Sigmoid colon (tissue), 7 donors: ENCODE results near the gene KCNT1. TPM values are rescaled to one million over a fixed set of nuclear protein-coding genes. Genes with fewer than 3 reads are reported as not detected.

Experiments used
- DNase-seq: peaks from one replicate; pipeline ENCODE4 v3.0.0-alpha.2; 2019
- H3K27ac ChIP-seq, 4 donors: fragments of 200-600 bp; sonication (generic); one replicate each; pipeline ENCODE4 v1.5.1; 2016 to 2019; ENCODE audit warnings: mild to moderate bottlenecking in 1 of 4
- H3K27me3 ChIP-seq, 3 donors: fragments of 200-600 bp; sonication (generic); one replicate each; pipeline ENCODE4 v1.5.1; 2019; ENCODE audit warnings: mild to moderate bottlenecking in 1 of 3
- H3K36me3 ChIP-seq, 4 donors: fragments of 200-600 bp; sonication (generic); one replicate each; pipeline ENCODE4 v1.5.1; 2016 to 2019
- H3K4me1 ChIP-seq, 4 donors: fragments of 200-600 bp; sonication (generic); one replicate each; pipeline ENCODE4 v1.5.1; 2017 to 2019
- H3K4me3 ChIP-seq, 4 donors: fragments of 200-600 bp; sonication (generic); one replicate each; pipeline ENCODE4 v1.5.1; 2017 to 2019; ENCODE audit warnings: mild to moderate bottlenecking in 2 of 4, moderate library complexity in 1 of 4
- H3K9me3 ChIP-seq, 4 donors: fragments of 200-600 bp in 3 of 4; sonication (generic) in 3 of 4; one replicate each; pipeline versions ENCODE4 v1.5.1 to v1.6.1; 2013 to 2019
- EP300 ChIP-seq, 4 donors: sonication (generic); formaldehyde crosslinking; IDR thresholded peaks; one replicate each; pipeline ENCODE4 v1.6.1; 2017; ENCODE audit warnings: antibody characterized with exemption in 4 of 4
- POLR2A ChIP-seq, 2 donors: fragments of 450-650 bp; IDR thresholded peaks; one replicate each; pipeline ENCODE4 v1.6.1; 2016; ENCODE audit warnings: antibody characterized with exemption in 2 of 2, mild to moderate bottlenecking in 2 of 2, moderate library complexity in 2 of 2
- POLR2AphosphoS5 ChIP-seq, 4 donors: sonication (generic); formaldehyde crosslinking; IDR thresholded peaks; one replicate each; pipeline ENCODE4 v1.6.1; 2017; ENCODE audit warnings: antibody characterized with exemption in 4 of 4
- WGBS, 2 donors: extraction: QIAGEN DNeasy Blood & Tissue Kit; methylation state at CpG; one replicate each; pipeline ENCODE4 v1.1.7; 2013; 5-methylcytosine and 5-hydroxymethylcytosine counted together
- intact Hi-C: fragments of 100-400 bp; cut with DNase I; formaldehyde crosslinking; loops from one replicate; pipeline ENCODE4 v1.15.1; 2023
- polyA plus RNA-seq, 3 donors: library from polyadenylated mRNA; stranded (reverse); fragments of 200-250 nt; gene quantifications; one replicate each; pipeline ENCODE4 v1.2.3, GENCODE V29; 2013
- total RNA-seq, 4 donors: library from RNA; depleted of rRNA; stranded (reverse); fragments of >200 nt; gene quantifications; one replicate each; pipeline ENCODE4 v1.1.0, GENCODE V29; 2016
- TF ChIP-seq, protein P1 (sequence below), 4 experiments: fragments of 450-650 bp in 3 of 4; fragments of 200-600 bp in 1 of 4; IDR thresholded peaks; one replicate each; pipeline ENCODE4 v1.5.1; 2016 to 2019; ENCODE audit warnings: antibody characterized with exemption in 4 of 4, mild to moderate bottlenecking in 3 of 4, moderate library complexity in 2 of 4
- donor health status: healthy with polysubstance abuse.
- donor health status: Bipolar disorder and iron deficiency.
- donor health status: healthy.

Gene KCNT1
- total and polyA plus RNA-seq, 7 donors = 0.23 to 0.95 (median 0.32) TPM; not detected in 3

DNA sequence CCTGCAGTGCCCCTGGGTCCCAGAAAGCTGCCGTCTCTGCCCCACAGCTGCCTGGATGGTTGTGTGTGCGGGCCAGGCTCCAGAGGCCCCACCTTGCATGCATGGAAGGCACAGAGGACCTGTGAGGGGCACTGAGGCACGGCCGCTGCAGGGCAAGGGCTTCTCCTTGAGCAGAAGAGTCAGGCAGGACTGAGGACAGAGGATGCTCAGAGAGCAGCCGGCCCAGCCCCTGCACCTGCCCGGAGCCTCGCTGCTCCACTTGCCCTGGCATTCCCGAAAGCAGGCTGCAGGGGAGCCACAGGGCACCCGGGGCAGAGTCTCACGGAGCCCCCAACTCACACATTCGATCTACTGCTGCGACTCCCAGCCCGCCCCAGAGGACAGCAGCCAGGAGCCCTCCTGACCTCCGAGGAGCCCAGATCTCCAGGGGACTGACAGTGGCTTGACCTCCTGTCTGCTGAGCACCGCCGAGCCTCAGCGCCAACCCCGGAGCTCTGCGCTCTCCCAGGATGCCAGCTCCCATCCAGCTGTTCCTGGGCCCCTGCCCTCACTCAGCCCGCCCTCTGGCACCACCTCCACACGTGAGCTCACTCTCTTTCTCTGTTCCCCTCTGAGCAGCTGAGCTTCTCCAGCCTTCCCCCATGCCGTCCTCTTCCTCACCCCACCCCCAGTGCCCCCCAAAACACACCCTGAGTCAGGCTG, 95.0 kb downstream of the KCNT1 start:
- Histone ChIP-seq H3K27ac (no peak overlapping the region), H3K27me3 (no peaks in the 10 kb centered on the region), H3K36me3 (no peaks in the 10 kb centered on the region), H3K9me3 (no peaks in the 10 kb centered on the region), H3K4me3 (no peak overlapping the region), H3K4me1 (no peaks in the 10 kb centered on the region)
- TF ChIP-seq, protein P1, sequence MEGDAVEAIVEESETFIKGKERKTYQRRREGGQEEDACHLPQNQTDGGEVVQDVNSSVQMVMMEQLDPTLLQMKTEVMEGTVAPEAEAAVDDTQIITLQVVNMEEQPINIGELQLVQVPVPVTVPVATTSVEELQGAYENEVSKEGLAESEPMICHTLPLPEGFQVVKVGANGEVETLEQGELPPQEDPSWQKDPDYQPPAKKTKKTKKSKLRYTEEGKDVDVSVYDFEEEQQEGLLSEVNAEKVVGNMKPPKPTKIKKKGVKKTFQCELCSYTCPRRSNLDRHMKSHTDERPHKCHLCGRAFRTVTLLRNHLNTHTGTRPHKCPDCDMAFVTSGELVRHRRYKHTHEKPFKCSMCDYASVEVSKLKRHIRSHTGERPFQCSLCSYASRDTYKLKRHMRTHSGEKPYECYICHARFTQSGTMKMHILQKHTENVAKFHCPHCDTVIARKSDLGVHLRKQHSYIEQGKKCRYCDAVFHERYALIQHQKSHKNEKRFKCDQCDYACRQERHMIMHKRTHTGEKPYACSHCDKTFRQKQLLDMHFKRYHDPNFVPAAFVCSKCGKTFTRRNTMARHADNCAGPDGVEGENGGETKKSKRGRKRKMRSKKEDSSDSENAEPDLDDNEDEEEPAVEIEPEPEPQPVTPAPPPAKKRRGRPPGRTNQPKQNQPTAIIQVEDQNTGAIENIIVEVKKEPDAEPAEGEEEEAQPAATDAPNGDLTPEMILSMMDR (IDR thresholded peaks at IDR 0.05) = no peak
- TF ChIP-seq POLR2A (IDR thresholded peaks at IDR 0.05) = no peak
- TF ChIP-seq POLR2AphosphoS5 (IDR thresholded peaks at IDR 0.05) = no peak
- DNase-seq = no peak
- WGBS, 2 donors = 64 to 79% methylated on average over 22 of the region's 22 CpGs
- intact Hi-C loops = no loop called here

DNA sequence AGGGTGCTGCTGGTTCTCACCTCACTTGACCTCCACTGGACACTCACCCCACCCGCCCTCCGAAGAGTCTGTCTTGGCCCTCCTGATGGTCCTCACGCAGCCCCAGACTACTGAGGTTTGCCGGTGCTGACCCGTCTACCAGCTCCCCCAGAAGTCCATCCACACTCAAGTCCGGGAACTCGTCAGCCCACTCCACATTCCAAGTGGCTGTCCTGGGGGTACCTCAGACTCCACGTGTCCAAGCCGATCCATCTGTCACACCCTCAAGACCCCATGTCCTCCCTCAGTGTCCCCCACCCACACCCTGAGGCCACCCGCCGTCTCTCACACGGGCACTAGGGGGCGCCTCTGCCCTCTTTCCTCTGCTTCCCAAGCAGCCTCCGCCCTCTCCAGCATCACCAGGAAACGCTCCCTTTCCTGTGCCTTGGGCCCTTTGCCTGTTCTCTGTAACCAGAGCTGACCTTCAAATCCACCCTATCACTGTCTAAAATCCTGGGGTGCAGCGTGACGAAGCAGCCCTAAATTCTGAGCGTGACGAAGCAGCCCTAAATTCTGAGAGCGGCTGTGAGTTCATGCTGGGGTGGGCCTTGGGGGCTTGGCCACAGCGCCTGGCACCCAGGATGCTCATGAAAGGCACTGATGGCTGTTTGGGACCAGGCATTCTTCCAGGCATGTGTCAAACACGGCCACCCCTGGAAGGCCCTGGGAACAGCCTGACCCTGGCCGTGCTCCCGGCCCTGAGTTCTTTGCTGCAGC, 95.7 kb downstream of the KCNT1 start:
- WGBS, 2 donors = 44 to 48% methylated on average over 24 of the region's 24 CpGs
- Histone ChIP-seq H3K9me3 (no peaks in the 10 kb centered on the region), H3K27ac (no peak overlapping the region), H3K36me3 (no peaks in the 10 kb centered on the region), H3K4me3 (no peak overlapping the region), H3K27me3 (no peaks in the 10 kb centered on the region), H3K4me1 (no peaks in the 10 kb centered on the region)
- DNase-seq = no peak
- intact Hi-C loops = no loop called here
- no peak for TF ChIP-seq POLR2A (IDR thresholded peaks at IDR 0.05)
- TF ChIP-seq, protein P1 (IDR thresholded peaks at IDR 0.05) = peak in 1 of 4 experiments; percentile 31

- H3K27me3 ChIP-seq = no peaks in the 10 kb centered on the region
- WGBS, 2 donors = 83 to 85% methylated on average over 10 of the region's 10 CpGs
- no peak overlapping the region for H3K4me3 ChIP-seq
- TF ChIP-seq, protein P1 (IDR thresholded peaks at IDR 0.05) = no peak
- TF ChIP-seq EP300 (IDR thresholded peaks at IDR 0.05) (no peak), POLR2AphosphoS5 (IDR thresholded peaks at IDR 0.05) (no peak), POLR2A (IDR thresholded peaks at IDR 0.05) (no peak)
- no peak overlapping the region for H3K27ac ChIP-seq
- no peak for DNase-seq
- no peaks in the 10 kb centered on the region for H3K4me1 ChIP-seq
- no peaks in the 10 kb centered on the region for H3K36me3 ChIP-seq
- no peaks in the 10 kb centered on the region for H3K9me3 ChIP-seq
- intact Hi-C loops = no loop called here
Measured at GRCh38 chr9:135798263-135798585, 96.2 kb downstream of the KCNT1 start.

DNA sequence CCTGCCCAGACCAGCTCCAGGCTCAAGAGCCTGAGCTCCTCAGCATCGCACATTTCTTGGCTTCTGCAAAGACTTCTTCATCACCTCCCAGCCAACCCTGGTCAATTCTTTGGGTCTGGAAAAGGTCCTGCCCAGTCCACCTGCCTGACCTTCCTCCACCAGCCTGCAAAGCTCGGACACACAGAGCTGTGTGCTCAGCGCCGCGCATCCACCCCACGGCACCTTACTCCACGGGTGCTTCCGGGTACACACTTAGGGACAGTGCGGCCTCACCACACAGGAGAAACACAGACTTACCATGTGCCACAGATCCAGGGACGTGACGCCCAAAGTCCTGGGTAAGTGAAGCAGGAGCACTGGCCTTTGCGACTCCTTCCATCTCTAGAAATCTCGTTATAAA, 97.3 kb downstream of the KCNT1 start:
- Histone ChIP-seq H3K27ac (no peak overlapping the region), H3K36me3 (no peaks in the 10 kb centered on the region), H3K4me1 (no peaks in the 10 kb centered on the region), H3K27me3 (no peaks in the 10 kb centered on the region), H3K9me3 (no peaks in the 10 kb centered on the region), H3K4me3 (no peak overlapping the region)
- WGBS, 2 donors = 94 to 96% methylated on average over 13 of the region's 13 CpGs
- DNase-seq = no peak
- intact Hi-C loops = no loop called here
- TF ChIP-seq, protein P1 (IDR thresholded peaks at IDR 0.05) = no peak
- TF ChIP-seq POLR2AphosphoS5 (IDR thresholded peaks at IDR 0.05) (no peak), EP300 (IDR thresholded peaks at IDR 0.05) (no peak), POLR2A (IDR thresholded peaks at IDR 0.05) (no peak)
